Inflammatory macrophage (primary cell): ENCODE measurements around the gene CEACAM8.
"Not testable (repeated sequence)": the region's sequence is repeated elsewhere in the genome, so short reads cannot be mapped to it uniquely, and the experiment has no call there.

Experiments
- DNase-seq, 2 donors: peaks; one replicate each; pipeline ENCODE4 v3.0.0-alpha.2; 2020 to 2022

CEACAM8 gene

GRCh38 chr19:42542791-42543190 lies 51.9 kb downstream of the CEACAM8 start:
- DNase-seq = no peak

GRCh38 chr19:42540071-42540553 lies 54.6 kb downstream of the CEACAM8 start:
- DNase-seq = no peak

GRCh38 chr19:42538841-42539709 lies 55.6 kb downstream of the CEACAM8 start:
- DNase-seq = no peak

- DNase-seq = not testable (repeated sequence)
These were observed 59.4 kb downstream of the CEACAM8 start for GRCh38 chr19:42535276-42535675.

GRCh38 chr19:42534391-42534790 lies 60.3 kb downstream of the CEACAM8 start:
- no peak for DNase-seq

- no peak for DNase-seq
These were observed 61.8 kb downstream of the CEACAM8 start for GRCh38 chr19:42532891-42533290.

GRCh38 chr19:42531313-42531712 lies 63.4 kb downstream of the CEACAM8 start:
- DNase-seq = no peak
